Glomerular visceral epithelial cell (primary cell): ENCODE measurements around the gene CYBB.
"Not testable (repeated sequence)": the region's sequence is repeated elsewhere in the genome, so short reads cannot be mapped to it uniquely, and the experiment has no call there.

ENCODE experiments used
- DNase-seq: peaks from one replicate; pipeline ENCODE4 v3.0.0-alpha.2; 2016; ENCODE audit errors: extremely low spot score

The CYBB gene

GRCh38 chrX:37779857-37780256, at the start of gene CYBB:
Gene CYBB, plus strand, starts transcription at chrX:37780059. Its CDS starts 19 bp downstream, at chrX:37780078.
- no peak for DNase-seq

DNA sequence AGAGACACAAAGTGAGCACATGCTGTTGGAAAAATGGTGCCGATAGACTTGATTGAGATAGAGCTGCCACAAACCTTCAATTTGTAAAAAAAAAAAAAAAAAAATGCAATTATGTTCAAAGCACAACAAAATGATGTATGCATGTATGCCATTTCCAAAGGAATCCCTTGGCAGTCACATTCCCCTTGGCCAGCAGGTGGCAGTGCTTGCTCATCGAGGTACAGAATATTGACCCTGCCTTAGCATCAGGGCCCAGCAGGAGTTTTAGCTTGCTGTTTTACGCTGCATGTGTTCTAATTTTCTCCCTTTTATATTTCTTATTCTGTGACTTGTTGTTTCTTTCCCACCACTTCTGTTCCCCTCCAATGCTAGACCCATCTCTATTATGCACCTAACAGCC, 34.5 kb upstream of the CYBB start:
- peak; percentile 49 for DNase-seq

DNA sequence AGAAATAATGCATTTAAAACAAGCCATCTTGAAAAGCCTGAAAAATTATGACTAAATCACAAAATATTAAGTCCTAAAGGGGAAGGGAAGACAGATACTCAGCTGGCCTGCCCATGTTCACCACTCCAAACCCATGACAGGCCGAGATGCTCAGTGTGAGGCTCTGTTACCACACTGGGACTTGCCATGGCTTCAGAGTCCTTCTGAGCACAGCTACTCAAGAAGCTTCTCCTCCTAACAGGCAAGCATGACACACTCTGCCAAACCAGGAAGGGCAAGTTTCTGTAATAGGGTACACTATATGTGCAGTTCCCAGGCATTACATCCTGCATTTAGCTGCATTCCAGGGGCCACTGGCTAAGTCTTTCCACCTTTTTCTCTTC, 34.0 kb upstream of the CYBB start:
- DNase-seq, result no peak

- peak; percentile 33 for DNase-seq
Observed at GRCh38 chrX:37746218-37746941, 33.5 kb upstream of the CYBB start.

DNA sequence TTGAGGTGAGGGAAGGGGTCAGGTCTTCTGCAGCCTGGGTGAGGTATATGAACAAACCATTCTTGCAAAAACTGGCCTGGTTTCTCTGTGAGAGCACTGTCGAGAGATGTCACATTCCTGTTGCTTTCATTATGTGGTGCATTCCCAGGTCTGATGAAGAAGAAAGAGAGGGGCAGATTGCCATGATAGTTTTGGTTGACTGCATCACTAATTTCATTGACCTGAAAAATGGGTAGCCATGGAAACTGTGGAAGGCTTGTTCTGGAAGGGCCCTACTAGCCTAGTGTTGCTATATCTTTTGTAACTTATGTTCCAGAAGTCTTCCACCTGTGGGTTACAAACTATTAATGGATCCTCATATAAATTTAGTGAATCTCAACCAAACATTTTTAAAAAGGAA, 32.9 kb upstream of the CYBB start:
- DNase-seq, result no peak

DNA sequence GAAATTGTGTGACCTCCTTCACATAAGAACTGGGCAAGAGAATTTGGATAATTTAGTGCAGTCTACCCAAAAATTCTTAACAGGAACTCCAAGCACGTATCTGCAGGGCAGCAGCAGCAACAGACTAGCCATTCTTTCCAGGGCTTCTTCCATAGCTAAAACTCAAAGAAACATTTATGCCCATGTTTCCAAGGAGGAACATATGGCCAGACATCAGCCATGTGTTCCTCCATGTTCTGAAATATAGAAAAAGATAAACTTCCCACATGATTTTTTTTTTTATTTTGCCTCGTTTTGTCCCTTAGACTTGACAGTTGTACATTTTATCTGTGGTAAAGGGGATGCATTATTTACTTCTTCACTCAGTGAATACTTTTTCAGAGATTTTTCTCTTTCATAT, 27.6 kb upstream of the CYBB start:
- no peak for DNase-seq

GRCh38 chrX:37752936-37753335, 26.9 kb upstream of the CYBB start:
- no peak for DNase-seq

DNA sequence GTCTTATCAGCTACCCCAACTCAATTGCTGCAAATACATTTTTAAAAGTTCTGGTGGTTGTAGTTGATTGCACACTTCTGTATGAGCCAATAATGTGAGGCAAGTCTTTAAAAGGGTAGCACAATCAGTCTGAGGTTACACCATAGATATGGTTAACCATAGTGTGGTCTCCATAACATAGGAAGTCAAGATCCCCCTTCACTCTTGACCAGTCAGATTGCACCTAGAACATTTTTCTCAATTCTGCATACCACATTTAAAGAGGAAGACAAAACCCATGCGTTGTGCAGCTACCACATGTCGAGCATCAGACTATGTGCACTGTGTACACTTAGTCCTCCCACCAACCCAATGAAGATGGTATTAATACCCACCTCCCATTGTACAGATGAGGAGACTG, 26.5 kb upstream of the CYBB start:
- DNase-seq, result no peak

- DNase-seq, result no peak
Observed at GRCh38 chrX:37754516-37754915, 25.3 kb upstream of the CYBB start.

- no peak for DNase-seq
Observed at GRCh38 chrX:37755025-37755424, 24.8 kb upstream of the CYBB start.

- DNase-seq, result no peak
Observed at GRCh38 chrX:37757082-37757481, 22.8 kb upstream of the CYBB start.

GRCh38 chrX:37759351-37759750, 20.5 kb upstream of the CYBB start:
- no peak for DNase-seq

DNA sequence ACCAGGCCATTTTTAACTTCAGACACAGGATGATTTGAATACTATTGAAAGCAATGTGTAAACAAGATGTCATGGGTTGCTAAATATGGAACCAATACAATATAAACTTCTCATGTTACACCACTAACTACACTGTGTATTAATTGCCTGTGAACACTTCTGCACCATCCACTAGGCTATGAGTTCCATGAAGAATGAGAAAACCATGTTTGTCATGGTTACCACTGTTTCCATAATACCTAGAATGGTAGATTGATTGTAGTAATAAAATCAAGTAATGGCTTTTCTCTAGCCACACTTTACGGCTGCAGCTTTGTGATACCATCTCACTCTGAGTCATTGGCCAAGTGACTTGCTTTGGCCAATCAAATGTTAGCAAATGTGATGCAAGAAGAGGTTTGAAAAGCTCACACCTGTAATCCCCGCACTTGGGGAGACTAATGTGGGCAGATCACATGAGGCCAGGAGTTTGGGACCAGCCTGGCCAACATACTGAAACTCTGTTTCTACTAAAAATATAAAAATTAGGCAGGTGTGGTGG, 19.9 kb upstream of the CYBB start:
- no peak for DNase-seq

GRCh38 chrX:37763400-37763799, 16.5 kb upstream of the CYBB start:
- DNase-seq, result no peak

- no peak for DNase-seq
Observed at GRCh38 chrX:37765507-37765906, 14.4 kb upstream of the CYBB start.

- DNase-seq, result no peak
Observed at GRCh38 chrX:37767430-37767829, 12.4 kb upstream of the CYBB start.

GRCh38 chrX:37768866-37769265, 11.0 kb upstream of the CYBB start:
- DNase-seq, result not testable (repeated sequence)

DNA sequence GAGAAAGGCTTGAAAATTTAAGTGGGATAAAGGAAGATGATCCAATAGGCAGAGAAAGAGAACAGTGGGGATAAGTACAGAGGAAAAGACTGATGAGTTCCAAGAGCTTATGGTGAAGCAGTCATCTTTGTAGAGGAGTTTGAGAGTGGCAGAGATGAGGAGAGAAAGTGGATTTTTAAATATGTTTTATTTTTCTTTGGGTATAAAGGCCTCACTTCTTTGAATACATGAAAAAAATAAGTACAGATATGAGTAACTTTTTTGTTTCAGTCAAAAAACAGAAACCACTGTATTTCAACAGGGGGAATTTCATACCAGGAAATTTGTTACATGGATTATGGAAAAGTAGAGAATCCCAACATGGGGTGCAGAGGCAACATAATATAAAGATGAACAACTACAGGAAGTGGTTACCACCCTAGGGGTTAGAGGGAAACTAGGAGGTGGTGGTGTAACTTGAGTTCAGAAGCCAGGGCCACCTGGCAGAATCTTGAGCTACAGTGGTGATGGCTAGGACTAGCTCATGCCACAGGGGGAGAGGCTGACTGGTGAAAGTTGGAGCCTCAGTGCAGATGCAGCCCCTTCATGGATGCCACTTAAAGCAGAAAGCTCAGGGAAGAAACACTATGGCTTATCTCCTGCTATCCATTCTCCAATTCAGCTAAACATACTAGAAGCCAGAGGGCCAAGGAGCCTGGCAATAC, 3.4 kb upstream of the CYBB start:
- DNase-seq, result no peak

DNA sequence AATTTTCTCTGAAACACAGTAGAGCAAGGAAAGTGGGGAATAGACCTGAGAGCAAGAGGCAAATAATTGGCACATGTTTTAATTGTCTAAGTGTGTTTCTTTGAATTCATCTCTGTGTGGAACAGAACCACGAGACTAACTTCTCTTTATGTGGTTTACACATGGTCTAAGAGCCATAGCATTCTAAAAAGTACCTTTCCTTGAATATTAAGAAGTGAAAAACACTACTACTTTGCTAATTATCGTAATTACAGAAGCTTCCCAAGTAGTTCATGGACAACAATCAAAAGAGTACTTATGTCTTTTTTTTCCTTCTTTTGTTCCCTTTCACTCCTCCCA, 2.9 kb upstream of the CYBB start:
- no peak for DNase-seq

DNA sequence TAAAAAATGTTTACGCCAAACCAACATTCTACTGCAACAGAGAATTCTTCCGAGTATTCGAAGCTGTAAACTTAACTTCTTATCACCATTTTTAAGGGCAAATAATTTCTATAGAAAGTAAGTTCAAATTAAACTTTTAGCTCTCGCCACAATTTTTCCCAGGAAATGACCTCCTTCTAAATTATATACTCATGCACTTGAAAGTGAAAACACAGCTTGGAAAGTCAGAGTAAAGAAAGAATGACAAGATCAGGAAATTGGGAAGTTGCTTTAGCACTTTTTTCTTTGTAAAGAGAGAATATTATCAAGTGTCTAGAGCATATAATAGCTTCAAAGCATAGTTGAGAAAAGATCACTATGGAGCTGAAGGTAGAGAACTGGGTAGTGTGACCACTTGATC, 1.2 kb downstream of the CYBB start:
- DNase-seq, result no peak

- DNase-seq, result no peak
Observed at GRCh38 chrX:37781814-37782213, 2.0 kb downstream of the CYBB start.

GRCh38 chrX:37782359-37782758, 2.5 kb downstream of the CYBB start:
- DNase-seq, result no peak

DNA sequence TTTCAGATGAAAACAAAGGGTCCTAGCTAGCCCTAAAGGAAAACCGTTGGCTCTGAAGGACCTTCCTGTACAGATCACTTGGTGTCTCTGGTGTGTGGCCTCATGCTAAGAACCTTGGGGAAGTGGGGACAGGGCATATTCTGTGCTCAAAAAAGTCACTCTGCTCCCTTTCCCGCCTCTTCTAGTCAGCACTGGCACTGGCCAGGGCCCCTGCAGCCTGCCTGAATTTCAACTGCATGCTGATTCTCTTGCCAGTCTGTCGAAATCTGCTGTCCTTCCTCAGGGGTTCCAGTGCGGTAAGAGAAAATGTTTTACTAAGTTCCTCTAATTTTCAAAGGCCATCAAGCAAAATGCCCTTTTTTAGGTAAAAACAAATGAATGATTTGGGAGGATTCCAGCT, 3.4 kb downstream of the CYBB start:
- DNase-seq, result no peak
